ENCODE results near the gene NME2. TPM values are rescaled to one million over a fixed set of nuclear protein-coding genes. Genes with fewer than 3 reads are reported as not detected.

The NME2 gene
- polyA plus RNA-seq, 1 donor from 2014 or later = 127 TPM

DNA sequence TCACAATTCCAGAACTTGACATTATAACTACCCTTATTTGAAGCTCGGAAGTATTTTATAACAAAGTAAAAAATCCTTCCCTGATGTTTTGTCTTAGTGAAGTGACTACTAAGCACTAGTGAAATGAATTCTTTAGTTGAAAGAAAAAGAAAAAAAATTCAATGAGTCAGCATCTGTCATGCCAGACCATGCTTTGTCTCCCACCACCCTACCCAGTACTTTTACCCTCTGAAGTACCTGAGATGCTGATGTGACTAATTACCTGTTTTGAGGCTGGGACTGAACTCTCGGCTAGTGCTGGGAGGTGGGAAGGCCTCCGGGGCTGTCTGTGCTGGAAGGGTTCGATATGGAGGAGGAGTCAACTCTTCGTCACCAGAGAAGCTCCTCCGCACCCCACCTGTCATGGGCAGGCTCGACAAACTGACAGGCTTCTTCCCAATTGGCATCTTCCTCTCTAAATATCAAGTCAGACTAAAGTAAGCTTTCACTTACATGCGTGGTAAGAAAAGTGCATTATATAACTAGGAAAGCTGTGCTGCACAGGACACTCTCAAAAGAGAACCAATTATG lies 19.6 kb downstream of the NME2 start:
- no peaks in the 10 kb centered on the region for H3K9me3 ChIP-seq (ENCODE audit: low read length)
- H3K27me3 ChIP-seq (ENCODE audit: insufficient read depth, low read depth, low read length) = no peaks in the 10 kb centered on the region
- no peaks in the 10 kb centered on the region for H4K20me1 ChIP-seq (ENCODE audit: insufficient read depth)
- H2AFZ ChIP-seq (ENCODE audit: low read depth, low read length) = no peak overlapping the region
- peaks cover 13% of the 10 kb centered on the region for H3K36me3 ChIP-seq (ENCODE audit: insufficient read depth, low read length)
- no peak overlapping the region for H3K27ac ChIP-seq (ENCODE audit: low read length)
- H3K4me2 ChIP-seq (ENCODE audit: low read length) = no peak overlapping the region
- no peak overlapping the region for H3K9ac ChIP-seq (ENCODE audit: low read length)
- H3K9me2 ChIP-seq (ENCODE audit: insufficient read depth, low read length) = no peaks in the 10 kb centered on the region
- TF ChIP-seq RAD21 (conservative IDR thresholded peaks at IDR 0.05) = no peak
- no peak for TF ChIP-seq EP300 (conservative IDR thresholded peaks at IDR 0.05; ENCODE audit: poor library complexity, severe bottlenecking)
- no peak for TF ChIP-seq TAF1 (IDR thresholded peaks at IDR 0.05; ENCODE audit: low read depth)
- TF ChIP-seq POLR2AphosphoS5 (IDR thresholded peaks at IDR 0.05) = no peak
- no peak for TF ChIP-seq SMC3 (conservative IDR thresholded peaks at IDR 0.05; ENCODE audit: poor library complexity)
- TF ChIP-seq MXI1 (conservative IDR thresholded peaks at IDR 0.05; ENCODE audit: poor library complexity, severe bottlenecking) = no peak
- H3K79me2 ChIP-seq (replicated peaks; ENCODE audit: insufficient read depth, low read length) = no peaks in the 10 kb centered on the region
- no peaks in the 10 kb centered on the region for H3F3A ChIP-seq (ENCODE audit: insufficient read depth, low read length, poor library complexity, severe bottlenecking)
- no peak overlapping the region for H3K4me3 ChIP-seq (ENCODE audit: low read length)

DNA sequence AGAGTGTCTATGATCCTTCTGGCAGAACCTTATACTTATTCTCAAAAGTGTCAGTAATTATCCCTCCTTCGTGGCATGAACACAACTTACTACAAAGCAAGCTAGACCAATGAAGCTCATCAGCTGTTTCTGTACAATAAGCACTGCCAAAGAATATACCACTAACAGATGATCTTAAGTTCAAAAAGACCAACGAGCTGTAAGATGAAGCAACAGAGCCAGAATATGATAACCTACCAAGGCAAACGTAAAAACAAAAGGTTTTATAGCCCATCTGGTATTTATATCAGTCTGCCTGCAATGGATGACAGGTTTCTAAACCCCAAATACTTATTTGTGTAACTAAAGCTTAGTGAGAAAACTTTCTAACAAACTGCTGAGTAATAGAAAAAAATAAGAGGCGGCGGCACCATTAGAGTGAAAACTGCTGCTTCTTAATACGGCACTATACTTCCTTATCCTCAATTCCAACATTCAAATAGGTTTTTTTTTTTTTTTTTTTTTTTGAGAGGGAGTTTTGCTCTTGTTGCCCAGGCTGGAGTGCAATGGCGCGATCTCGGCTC lies 22.1 kb downstream of the NME2 start:
- TF ChIP-seq EZH2 (IDR thresholded peaks at IDR 0.05; ENCODE audit: borderline replicate concordance, insufficient read depth, low read length, poor library complexity, severe bottlenecking) (no peak), POLR2AphosphoS5 (IDR thresholded peaks at IDR 0.05) (no peak), RAD21 (conservative IDR thresholded peaks at IDR 0.05) (no peak), MXI1 (conservative IDR thresholded peaks at IDR 0.05; ENCODE audit: poor library complexity, severe bottlenecking) (no peak), EP300 (conservative IDR thresholded peaks at IDR 0.05; ENCODE audit: poor library complexity, severe bottlenecking) (no peak), TAF1 (IDR thresholded peaks at IDR 0.05; ENCODE audit: low read depth) (no peak), SMC3 (conservative IDR thresholded peaks at IDR 0.05; ENCODE audit: poor library complexity) (no peak)
- TF ChIP-seq, protein P1, sequence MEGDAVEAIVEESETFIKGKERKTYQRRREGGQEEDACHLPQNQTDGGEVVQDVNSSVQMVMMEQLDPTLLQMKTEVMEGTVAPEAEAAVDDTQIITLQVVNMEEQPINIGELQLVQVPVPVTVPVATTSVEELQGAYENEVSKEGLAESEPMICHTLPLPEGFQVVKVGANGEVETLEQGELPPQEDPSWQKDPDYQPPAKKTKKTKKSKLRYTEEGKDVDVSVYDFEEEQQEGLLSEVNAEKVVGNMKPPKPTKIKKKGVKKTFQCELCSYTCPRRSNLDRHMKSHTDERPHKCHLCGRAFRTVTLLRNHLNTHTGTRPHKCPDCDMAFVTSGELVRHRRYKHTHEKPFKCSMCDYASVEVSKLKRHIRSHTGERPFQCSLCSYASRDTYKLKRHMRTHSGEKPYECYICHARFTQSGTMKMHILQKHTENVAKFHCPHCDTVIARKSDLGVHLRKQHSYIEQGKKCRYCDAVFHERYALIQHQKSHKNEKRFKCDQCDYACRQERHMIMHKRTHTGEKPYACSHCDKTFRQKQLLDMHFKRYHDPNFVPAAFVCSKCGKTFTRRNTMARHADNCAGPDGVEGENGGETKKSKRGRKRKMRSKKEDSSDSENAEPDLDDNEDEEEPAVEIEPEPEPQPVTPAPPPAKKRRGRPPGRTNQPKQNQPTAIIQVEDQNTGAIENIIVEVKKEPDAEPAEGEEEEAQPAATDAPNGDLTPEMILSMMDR (IDR thresholded peaks at IDR 0.05; ENCODE audit: poor library complexity, severe bottlenecking) = no peak
- TF ChIP-seq, protein P2, sequence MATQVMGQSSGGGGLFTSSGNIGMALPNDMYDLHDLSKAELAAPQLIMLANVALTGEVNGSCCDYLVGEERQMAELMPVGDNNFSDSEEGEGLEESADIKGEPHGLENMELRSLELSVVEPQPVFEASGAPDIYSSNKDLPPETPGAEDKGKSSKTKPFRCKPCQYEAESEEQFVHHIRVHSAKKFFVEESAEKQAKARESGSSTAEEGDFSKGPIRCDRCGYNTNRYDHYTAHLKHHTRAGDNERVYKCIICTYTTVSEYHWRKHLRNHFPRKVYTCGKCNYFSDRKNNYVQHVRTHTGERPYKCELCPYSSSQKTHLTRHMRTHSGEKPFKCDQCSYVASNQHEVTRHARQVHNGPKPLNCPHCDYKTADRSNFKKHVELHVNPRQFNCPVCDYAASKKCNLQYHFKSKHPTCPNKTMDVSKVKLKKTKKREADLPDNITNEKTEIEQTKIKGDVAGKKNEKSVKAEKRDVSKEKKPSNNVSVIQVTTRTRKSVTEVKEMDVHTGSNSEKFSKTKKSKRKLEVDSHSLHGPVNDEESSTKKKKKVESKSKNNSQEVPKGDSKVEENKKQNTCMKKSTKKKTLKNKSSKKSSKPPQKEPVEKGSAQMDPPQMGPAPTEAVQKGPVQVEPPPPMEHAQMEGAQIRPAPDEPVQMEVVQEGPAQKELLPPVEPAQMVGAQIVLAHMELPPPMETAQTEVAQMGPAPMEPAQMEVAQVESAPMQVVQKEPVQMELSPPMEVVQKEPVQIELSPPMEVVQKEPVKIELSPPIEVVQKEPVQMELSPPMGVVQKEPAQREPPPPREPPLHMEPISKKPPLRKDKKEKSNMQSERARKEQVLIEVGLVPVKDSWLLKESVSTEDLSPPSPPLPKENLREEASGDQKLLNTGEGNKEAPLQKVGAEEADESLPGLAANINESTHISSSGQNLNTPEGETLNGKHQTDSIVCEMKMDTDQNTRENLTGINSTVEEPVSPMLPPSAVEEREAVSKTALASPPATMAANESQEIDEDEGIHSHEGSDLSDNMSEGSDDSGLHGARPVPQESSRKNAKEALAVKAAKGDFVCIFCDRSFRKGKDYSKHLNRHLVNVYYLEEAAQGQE (IDR thresholded peaks at IDR 0.05; ENCODE audit: borderline replicate concordance) = no peak
- Histone ChIP-seq H3K9me3 (ENCODE audit: low read length) (no peaks in the 10 kb centered on the region), H3K9ac (ENCODE audit: low read length) (no peak overlapping the region), H3K4me3 (ENCODE audit: low read length) (no peak overlapping the region), H3K36me3 (ENCODE audit: insufficient read depth, low read length) (peaks cover 22% of the 10 kb centered on the region), H3K4me2 (ENCODE audit: low read length) (no peak overlapping the region), H3K27ac (ENCODE audit: low read length) (no peak overlapping the region), H3K27me3 (ENCODE audit: insufficient read depth, low read depth, low read length) (no peaks in the 10 kb centered on the region), H3K79me2 (replicated peaks; ENCODE audit: insufficient read depth, low read length) (no peaks in the 10 kb centered on the region), H3F3A (ENCODE audit: insufficient read depth, low read length, poor library complexity, severe bottlenecking) (no peaks in the 10 kb centered on the region), H3K9me2 (ENCODE audit: insufficient read depth, low read length) (no peaks in the 10 kb centered on the region), H4K20me1 (ENCODE audit: insufficient read depth) (no peaks in the 10 kb centered on the region), H2AFZ (ENCODE audit: low read depth, low read length) (no peak overlapping the region)

Measured in neural cell (in vitro differentiated cells).